ENCODE measurements around the gene KCND3. TPM values are rescaled to one million over a fixed set of nuclear protein-coding genes. Genes with fewer than 3 reads are reported as not detected.

Gene KCND3
- total RNA-seq, 1 donor from 2014 or later, result under 0.01 TPM

GRCh38 chr1:111776391-111776790 lies 213.1 kb downstream of the KCND3 start:
- Histone ChIP-seq H3K27me3 (ENCODE audit: control insufficient read depth, insufficient read depth, low read length) (no peaks in the 10 kb centered on the region), H3K36me3 (ENCODE audit: control insufficient read depth, insufficient read depth, low read length) (no peaks in the 10 kb centered on the region), H3K4me3 (ENCODE audit: low read depth, low read length) (no peak overlapping the region)
- no peak for DNase-seq (ENCODE audit: low read depth)
- TF ChIP-seq CTCF (IDR thresholded peaks at IDR 0.05; ENCODE audit: insufficient read depth, low read length, poor library complexity, severe bottlenecking), result no peak

- no peaks in the 10 kb centered on the region for H3K36me3 ChIP-seq (ENCODE audit: control insufficient read depth, insufficient read depth, low read length)
- TF ChIP-seq CTCF (IDR thresholded peaks at IDR 0.05; ENCODE audit: insufficient read depth, low read length, poor library complexity, severe bottlenecking), result no peak
- no peaks in the 10 kb centered on the region for H3K27me3 ChIP-seq (ENCODE audit: control insufficient read depth, insufficient read depth, low read length)
- DNase-seq (ENCODE audit: low read depth), result no peak
- H3K4me3 ChIP-seq (ENCODE audit: low read depth, low read length), result no peak overlapping the region
These were observed 213.5 kb downstream of the KCND3 start for GRCh38 chr1:111775966-111776365.

- H3K4me3 ChIP-seq (ENCODE audit: low read depth, low read length), result no peak overlapping the region
- no peak for DNase-seq (ENCODE audit: low read depth)
- TF ChIP-seq CTCF (IDR thresholded peaks at IDR 0.05; ENCODE audit: insufficient read depth, low read length, poor library complexity, severe bottlenecking), result no peak
- no peaks in the 10 kb centered on the region for H3K27me3 ChIP-seq (ENCODE audit: control insufficient read depth, insufficient read depth, low read length)
- H3K36me3 ChIP-seq (ENCODE audit: control insufficient read depth, insufficient read depth, low read length), result no peaks in the 10 kb centered on the region
These were observed 218.6 kb downstream of the KCND3 start for GRCh38 chr1:111770916-111771315.

GRCh38 chr1:111769517-111770146 lies 219.8 kb downstream of the KCND3 start:
- peak; percentile 9 for DNase-seq (ENCODE audit: low read depth)
- Histone ChIP-seq H3K36me3 (ENCODE audit: control insufficient read depth, insufficient read depth, low read length) (no peaks in the 10 kb centered on the region), H3K27me3 (ENCODE audit: control insufficient read depth, insufficient read depth, low read length) (no peaks in the 10 kb centered on the region), H3K4me3 (ENCODE audit: low read depth, low read length) (no peak overlapping the region)
- peak; percentile 73 for TF ChIP-seq CTCF (IDR thresholded peaks at IDR 0.05; ENCODE audit: insufficient read depth, low read length, poor library complexity, severe bottlenecking)

GRCh38 chr1:111768625-111769024 lies 220.8 kb downstream of the KCND3 start:
- no peak for DNase-seq (ENCODE audit: low read depth)
- TF ChIP-seq CTCF (IDR thresholded peaks at IDR 0.05; ENCODE audit: insufficient read depth, low read length, poor library complexity, severe bottlenecking), result no peak
- no peaks in the 10 kb centered on the region for H3K27me3 ChIP-seq (ENCODE audit: control insufficient read depth, insufficient read depth, low read length)
- H3K36me3 ChIP-seq (ENCODE audit: control insufficient read depth, insufficient read depth, low read length), result no peaks in the 10 kb centered on the region
- H3K4me3 ChIP-seq (ENCODE audit: low read depth, low read length), result no peak overlapping the region

- Histone ChIP-seq H3K36me3 (ENCODE audit: control insufficient read depth, insufficient read depth, low read length) (no peaks in the 10 kb centered on the region), H3K4me3 (ENCODE audit: low read depth, low read length) (no peak overlapping the region), H3K27me3 (ENCODE audit: control insufficient read depth, insufficient read depth, low read length) (no peaks in the 10 kb centered on the region)
- no peak for TF ChIP-seq CTCF (IDR thresholded peaks at IDR 0.05; ENCODE audit: insufficient read depth, low read length, poor library complexity, severe bottlenecking)
- no peak for DNase-seq (ENCODE audit: low read depth)
These were observed 221.4 kb downstream of the KCND3 start for GRCh38 chr1:111768023-111768422.

Measured in kidney epithelial cell (primary cell).